CD4-positive, alpha-beta T cell treated with Interleukin-1 beta for 1 hour (primary cell): Measurements from ENCODE around the gene NHLRC2.

Experiments
- DNase-seq, 2 donors: peaks; one replicate each; pipeline ENCODE4 v3.0.0-alpha.2; 2020 to 2022

Gene NHLRC2

GRCh38 chr10:113865901-113866300, 11.4 kb downstream of the NHLRC2 start:
- no peak for DNase-seq

- no peak for DNase-seq
Observed at GRCh38 chr10:113866551-113867394, 12.3 kb downstream of the NHLRC2 start.

GRCh38 chr10:113867904-113868303, 13.4 kb downstream of the NHLRC2 start:
- DNase-seq = no peak

GRCh38 chr10:113869789-113870188, 15.3 kb downstream of the NHLRC2 start:
- no peak for DNase-seq

GRCh38 chr10:113872139-113873030, 17.9 kb downstream of the NHLRC2 start:
- no peak for DNase-seq

- DNase-seq = no peak
Observed at GRCh38 chr10:113875212-113875611, 20.8 kb downstream of the NHLRC2 start.

- DNase-seq = no peak
Observed at GRCh38 chr10:113876461-113876860, 22.0 kb downstream of the NHLRC2 start.

- no peak for DNase-seq
Observed at GRCh38 chr10:113879691-113880090, 25.2 kb downstream of the NHLRC2 start.

- DNase-seq = no peak
Observed at GRCh38 chr10:113880236-113880635, 25.8 kb downstream of the NHLRC2 start.

GRCh38 chr10:113882240-113882639, 27.8 kb downstream of the NHLRC2 start:
- no peak for DNase-seq

- no peak for DNase-seq
Observed at GRCh38 chr10:113889911-113890310, 35.5 kb downstream of the NHLRC2 start.

- no peak for DNase-seq
Observed at GRCh38 chr10:113890769-113891168, 36.3 kb downstream of the NHLRC2 start.

GRCh38 chr10:113891476-113891875, 37.0 kb downstream of the NHLRC2 start:
- no peak for DNase-seq

GRCh38 chr10:113893570-113893969, 39.1 kb downstream of the NHLRC2 start:
- DNase-seq = no peak

GRCh38 chr10:113894581-113894980, 40.1 kb downstream of the NHLRC2 start:
- no peak for DNase-seq

GRCh38 chr10:113895018-113895417, 40.6 kb downstream of the NHLRC2 start:
- DNase-seq = no peak

- no peak for DNase-seq
Observed at GRCh38 chr10:113897693-113898618, 43.5 kb downstream of the NHLRC2 start.

GRCh38 chr10:113899952-113900598, 45.6 kb downstream of the NHLRC2 start:
- DNase-seq = no peak

- DNase-seq = no peak
Observed at GRCh38 chr10:113905756-113906155, 51.3 kb downstream of the NHLRC2 start.

- DNase-seq = no peak
Observed at GRCh38 chr10:113907166-113907565, 52.7 kb downstream of the NHLRC2 start.

GRCh38 chr10:113908236-113908635, 53.8 kb downstream of the NHLRC2 start:
- DNase-seq = no peak

- DNase-seq = no peak
Observed at GRCh38 chr10:113911113-113911512, 56.7 kb downstream of the NHLRC2 start.
